WI38 (cell line): ENCODE results near the gene HNRNPM.

Experiments
- H3K4me3 ChIP-seq: 2 replicates; pipeline ENCODE4 v1.5.1; 2011; ENCODE audit warnings: low read depth, mild to moderate bottlenecking, control low read depth, low read length
- CTCF ChIP-seq: IDR thresholded peaks from 2 replicates; pipeline ENCODE4 v1.5.1; 2012; ENCODE audit warnings: low read depth, mild to moderate bottlenecking, control low read depth, low read length

HNRNPM gene, protein sequence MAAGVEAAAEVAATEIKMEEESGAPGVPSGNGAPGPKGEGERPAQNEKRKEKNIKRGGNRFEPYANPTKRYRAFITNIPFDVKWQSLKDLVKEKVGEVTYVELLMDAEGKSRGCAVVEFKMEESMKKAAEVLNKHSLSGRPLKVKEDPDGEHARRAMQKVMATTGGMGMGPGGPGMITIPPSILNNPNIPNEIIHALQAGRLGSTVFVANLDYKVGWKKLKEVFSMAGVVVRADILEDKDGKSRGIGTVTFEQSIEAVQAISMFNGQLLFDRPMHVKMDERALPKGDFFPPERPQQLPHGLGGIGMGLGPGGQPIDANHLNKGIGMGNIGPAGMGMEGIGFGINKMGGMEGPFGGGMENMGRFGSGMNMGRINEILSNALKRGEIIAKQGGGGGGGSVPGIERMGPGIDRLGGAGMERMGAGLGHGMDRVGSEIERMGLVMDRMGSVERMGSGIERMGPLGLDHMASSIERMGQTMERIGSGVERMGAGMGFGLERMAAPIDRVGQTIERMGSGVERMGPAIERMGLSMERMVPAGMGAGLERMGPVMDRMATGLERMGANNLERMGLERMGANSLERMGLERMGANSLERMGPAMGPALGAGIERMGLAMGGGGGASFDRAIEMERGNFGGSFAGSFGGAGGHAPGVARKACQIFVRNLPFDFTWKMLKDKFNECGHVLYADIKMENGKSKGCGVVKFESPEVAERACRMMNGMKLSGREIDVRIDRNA

DNA sequence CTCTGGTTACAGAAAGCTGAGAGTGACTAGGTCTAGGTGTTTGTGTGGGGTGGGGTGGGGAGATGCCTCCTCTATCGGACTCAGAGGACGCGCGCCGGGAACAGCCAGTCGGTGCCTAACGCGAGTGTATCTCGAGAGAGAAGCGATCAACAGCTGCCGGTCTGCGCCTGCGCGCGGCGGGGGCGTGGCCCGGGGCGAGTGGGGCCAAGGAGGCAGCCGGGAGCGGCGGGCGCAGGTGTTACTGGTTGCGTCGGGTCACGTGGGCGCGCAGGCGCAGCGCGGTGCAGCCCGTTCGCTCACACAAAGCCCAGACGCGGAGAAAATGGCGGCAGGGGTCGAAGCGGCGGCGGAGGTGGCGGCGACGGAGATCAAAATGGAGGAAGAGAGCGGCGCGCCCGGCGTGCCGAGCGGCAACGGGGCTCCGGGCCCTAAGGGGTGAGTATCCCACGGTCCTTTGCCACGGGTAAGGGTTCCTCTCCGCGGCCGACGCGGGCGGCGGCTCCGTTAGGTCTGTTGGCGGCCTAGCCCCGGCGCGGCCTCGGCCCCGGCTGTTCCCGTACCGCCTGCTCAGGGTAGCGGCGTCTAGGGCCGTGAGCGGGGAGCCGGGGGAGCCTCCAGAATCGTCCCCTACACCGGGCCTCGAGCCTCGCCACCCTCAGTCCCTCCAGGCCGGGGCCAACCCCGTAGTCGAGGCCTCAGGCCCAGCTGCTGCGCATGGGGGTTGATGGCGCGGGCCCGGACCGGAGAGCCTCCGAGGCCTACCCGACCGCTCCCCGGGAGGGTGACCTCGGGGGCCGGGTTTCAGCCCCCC lies at the start of gene HNRNPM:
Gene HNRNPM, plus strand, starts transcription at position 299 of the 811 bp plus-strand sequence. Its CDS starts 24 bp downstream, at position 323.
- peak within 1 kb of the TSS; percentile 96 for H3K4me3 ChIP-seq
- no peak for TF ChIP-seq CTCF

- H3K4me3 ChIP-seq, result no peak overlapping the region
- no peak for TF ChIP-seq CTCF
These were observed 49.1 kb upstream of the HNRNPM start for GRCh38 chr19:8395621-8396082.

GRCh38 chr19:8396185-8396562 lies 48.6 kb upstream of the HNRNPM start:
- TF ChIP-seq CTCF, result no peak
- H3K4me3 ChIP-seq, result no peak overlapping the region

DNA sequence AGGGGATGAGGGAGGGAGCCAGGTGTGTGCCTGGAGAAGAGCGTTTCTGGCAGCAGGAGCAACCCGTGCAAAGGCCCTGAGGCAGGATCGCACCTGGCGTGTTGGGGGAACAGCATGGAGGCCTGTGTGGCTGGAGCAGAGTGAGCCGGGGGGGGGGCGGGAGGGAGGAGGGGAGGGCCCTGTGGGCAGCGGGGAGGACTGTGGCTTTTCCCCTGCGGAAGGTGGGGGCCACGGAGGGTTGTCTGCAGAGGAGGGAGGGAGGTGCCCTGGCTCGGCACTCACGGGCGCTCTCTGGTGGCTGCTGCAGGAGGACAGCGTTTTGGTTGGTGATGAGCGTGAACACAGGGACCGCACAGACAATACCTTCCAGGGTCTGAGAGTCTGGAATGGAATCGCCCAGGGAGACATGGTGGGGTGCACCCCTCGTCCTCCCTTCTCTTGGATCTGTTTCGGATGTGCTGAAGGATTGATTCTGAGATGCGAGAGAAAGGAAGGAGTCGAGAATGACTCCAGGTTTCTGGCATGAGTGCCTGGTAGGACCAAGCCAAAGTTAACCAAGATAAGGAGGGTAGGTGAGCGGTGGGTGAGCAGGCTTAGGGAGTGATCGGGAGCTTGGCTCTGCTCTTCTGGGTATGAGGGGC lies 48.1 kb upstream of the HNRNPM start:
- H3K4me3 ChIP-seq, result no peak overlapping the region
- TF ChIP-seq CTCF, result peak; percentile 55

- TF ChIP-seq CTCF, result no peak
- no peak overlapping the region for H3K4me3 ChIP-seq
These were observed 47.5 kb upstream of the HNRNPM start for GRCh38 chr19:8397271-8397670.

DNA sequence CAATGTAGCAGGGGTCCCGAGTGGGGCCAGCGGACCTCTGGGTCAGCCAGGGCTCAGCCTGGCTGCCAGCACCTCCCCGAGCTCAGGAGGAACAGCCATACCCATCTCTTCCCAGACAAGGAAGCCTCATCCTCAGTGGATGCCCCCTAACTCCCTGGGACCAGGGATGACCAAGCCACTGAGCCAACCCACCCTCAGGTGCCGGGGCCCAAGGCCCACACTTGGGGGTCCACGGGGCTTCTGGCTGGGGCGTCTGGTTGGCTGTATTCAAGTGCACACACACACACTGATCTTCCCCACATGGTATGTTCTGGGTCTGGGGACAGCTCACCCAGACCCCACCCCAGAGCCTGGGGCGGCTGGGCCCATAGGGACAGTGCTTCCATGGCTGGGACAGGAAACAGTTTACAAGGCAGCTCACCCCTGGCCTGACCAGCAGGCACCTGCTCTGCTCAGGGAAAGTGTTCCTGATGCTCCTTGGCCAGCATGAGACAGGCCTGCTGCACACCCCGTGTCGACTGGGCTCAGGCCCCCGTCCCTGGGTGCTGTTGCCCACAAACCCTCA lies 46.9 kb upstream of the HNRNPM start:
- H3K4me3 ChIP-seq, result no peak overlapping the region
- no peak for TF ChIP-seq CTCF
